Loucy (cell line): ENCODE results near the gene FGGY.

Source experiments
- H2AFZ ChIP-seq: fragments of 200-600 bp; sonication (generic); 2 replicates; pipeline ENCODE4 v1.6.0; 2016; ENCODE audit warnings: antibody characterized with exemption, mild to moderate bottlenecking, low read length, moderate library complexity
- H3F3A ChIP-seq: fragments of 200-600 bp; 2 replicates; pipeline ENCODE4 v1.6.0; 2016; ENCODE audit warnings: antibody characterized with exemption, low read depth, mild to moderate bottlenecking
- H3K27me3 ChIP-seq: fragments of 200-600 bp; sonication (generic); 2 replicates; pipeline ENCODE4 v1.6.1; 2014; ENCODE audit warnings: low read length, mild to moderate bottlenecking; ENCODE audit not compliant: insufficient read depth, poor library complexity, severe bottlenecking
- H3K36me3 ChIP-seq: fragments of 200-600 bp; sonication (generic); 2 replicates; pipeline ENCODE4 v1.6.1; 2016; ENCODE audit warnings: low read length; ENCODE audit not compliant: insufficient read depth
- H3K4me1 ChIP-seq: fragments of 200-600 bp; sonication (generic); 2 replicates; pipeline ENCODE4 v1.5.1; 2014; ENCODE audit warnings: low read length, mild to moderate bottlenecking; ENCODE audit not compliant: insufficient read depth, poor library complexity, severe bottlenecking
- H3K4me2 ChIP-seq: fragments of 200-600 bp; sonication (generic); 2 replicates; pipeline ENCODE4 v1.6.0; 2014; ENCODE audit warnings: antibody characterized with exemption, low read length, low read depth, mild to moderate bottlenecking; ENCODE audit not compliant: poor library complexity, severe bottlenecking
- H3K4me3 ChIP-seq: fragments of 200-600 bp; sonication (generic); 2 replicates; pipeline ENCODE4 v1.5.1; 2014; ENCODE audit warnings: low read length, mild to moderate bottlenecking, mixed read lengths; ENCODE audit not compliant: poor library complexity, severe bottlenecking
- H3K79me2 ChIP-seq: fragments of 200-600 bp; sonication (generic); 2 replicates; pipeline ENCODE4 v1.6.1; 2014; ENCODE audit warnings: low read length; ENCODE audit not compliant: insufficient read depth
- H3K9ac ChIP-seq: fragments of 200-600 bp; sonication (generic); 2 replicates; pipeline ENCODE4 v1.6.0; 2014; ENCODE audit warnings: mild to moderate bottlenecking, low read depth, low read length, moderate library complexity; ENCODE audit not compliant: poor library complexity, severe bottlenecking
- H3K9me2 ChIP-seq: fragments of 200-600 bp; sonication (generic); replicated peaks from 2 replicates; pipeline ENCODE4 v1.6.1; 2016; ENCODE audit warnings: low read depth, low read length, mixed read lengths
- H3K9me3 ChIP-seq: fragments of 200-600 bp; sonication (generic); 2 replicates; pipeline ENCODE4 v1.6.1; 2014; ENCODE audit warnings: mild to moderate bottlenecking, antibody characterized with exemption, low read length, low read depth; ENCODE audit not compliant: insufficient read depth
- H4K20me1 ChIP-seq: fragments of 200-600 bp; sonication (generic); 2 replicates; pipeline ENCODE4 v1.6.0; 2014; ENCODE audit warnings: antibody characterized with exemption, low read length, mild to moderate bottlenecking; ENCODE audit not compliant: insufficient read depth, poor library complexity, severe bottlenecking
- EZH2phosphoT487 ChIP-seq: fragments of 200-600 bp; IDR thresholded peaks from 2 replicates; pipeline ENCODE4 v1.6.1; 2018; ENCODE audit warnings: antibody characterized with exemption, mild to moderate bottlenecking, moderate library complexity, borderline replicate concordance
- TF ChIP-seq, protein P1 (sequence below): fragments of 200-600 bp; sonication (generic); conservative IDR thresholded peaks from 2 replicates; pipeline ENCODE4 v1.5.1; 2014; ENCODE audit warnings: mild to moderate bottlenecking, antibody characterized with exemption, low read length

The FGGY gene

DNA sequence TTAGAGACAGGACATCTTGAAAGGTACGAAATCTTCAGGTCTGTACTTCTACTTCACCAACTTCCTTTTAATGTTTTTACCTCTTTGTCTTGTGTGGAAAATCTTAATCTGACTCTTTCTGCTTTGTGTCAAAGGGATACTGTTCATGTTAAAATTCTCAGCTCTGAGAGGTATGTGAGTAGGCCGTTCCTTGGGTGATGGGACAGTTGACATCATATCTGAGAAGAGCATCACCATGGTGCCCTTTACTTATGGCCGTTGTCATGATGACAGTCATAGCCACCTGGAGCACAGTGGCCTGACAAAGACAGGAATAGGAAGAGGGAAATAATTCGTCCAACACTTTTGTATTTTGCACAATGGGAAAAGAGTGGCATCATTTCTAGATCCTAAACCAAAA is 145.6 kb downstream of the FGGY start:
- Histone ChIP-seq H3K9ac (no peak overlapping the region), H2AFZ (no peak overlapping the region), H4K20me1 (no peaks in the 10 kb centered on the region), H3K27me3 (no peaks in the 10 kb centered on the region), H3K9me2 (no peaks in the 10 kb centered on the region), H3K36me3 (no peaks in the 10 kb centered on the region), H3K79me2 (no peaks in the 10 kb centered on the region), H3K4me1 (no peaks in the 10 kb centered on the region), H3K9me3 (no peaks in the 10 kb centered on the region), H3K4me2 (no peak overlapping the region), H3F3A (no peaks in the 10 kb centered on the region), H3K4me3 (no peak overlapping the region)
- TF ChIP-seq, protein P1, sequence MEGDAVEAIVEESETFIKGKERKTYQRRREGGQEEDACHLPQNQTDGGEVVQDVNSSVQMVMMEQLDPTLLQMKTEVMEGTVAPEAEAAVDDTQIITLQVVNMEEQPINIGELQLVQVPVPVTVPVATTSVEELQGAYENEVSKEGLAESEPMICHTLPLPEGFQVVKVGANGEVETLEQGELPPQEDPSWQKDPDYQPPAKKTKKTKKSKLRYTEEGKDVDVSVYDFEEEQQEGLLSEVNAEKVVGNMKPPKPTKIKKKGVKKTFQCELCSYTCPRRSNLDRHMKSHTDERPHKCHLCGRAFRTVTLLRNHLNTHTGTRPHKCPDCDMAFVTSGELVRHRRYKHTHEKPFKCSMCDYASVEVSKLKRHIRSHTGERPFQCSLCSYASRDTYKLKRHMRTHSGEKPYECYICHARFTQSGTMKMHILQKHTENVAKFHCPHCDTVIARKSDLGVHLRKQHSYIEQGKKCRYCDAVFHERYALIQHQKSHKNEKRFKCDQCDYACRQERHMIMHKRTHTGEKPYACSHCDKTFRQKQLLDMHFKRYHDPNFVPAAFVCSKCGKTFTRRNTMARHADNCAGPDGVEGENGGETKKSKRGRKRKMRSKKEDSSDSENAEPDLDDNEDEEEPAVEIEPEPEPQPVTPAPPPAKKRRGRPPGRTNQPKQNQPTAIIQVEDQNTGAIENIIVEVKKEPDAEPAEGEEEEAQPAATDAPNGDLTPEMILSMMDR = no peak
- no peak for TF ChIP-seq EZH2phosphoT487

DNA sequence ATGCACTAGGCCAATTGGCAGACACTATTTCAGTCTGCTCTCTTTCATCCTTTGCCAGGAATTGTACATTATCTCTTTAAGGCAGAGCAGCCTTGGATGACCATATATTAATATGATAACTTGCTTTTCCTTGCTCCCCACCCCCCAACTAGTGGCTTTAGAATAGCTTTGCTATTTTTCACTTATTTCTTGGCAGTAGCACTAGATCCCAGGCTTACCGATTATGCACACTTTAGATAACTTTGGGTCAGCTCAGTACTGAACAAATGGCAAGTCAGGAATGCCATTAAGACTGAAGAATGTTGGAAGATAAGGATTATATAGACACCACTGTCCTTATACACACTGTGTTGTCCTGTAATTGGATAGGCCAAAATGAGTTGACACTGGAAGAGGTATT is 146.4 kb downstream of the FGGY start:
- no peak overlapping the region for H3K4me2 ChIP-seq
- H3K4me3 ChIP-seq = no peak overlapping the region
- no peaks in the 10 kb centered on the region for H3K36me3 ChIP-seq
- no peak overlapping the region for H2AFZ ChIP-seq
- H3K4me1 ChIP-seq = no peaks in the 10 kb centered on the region
- H3F3A ChIP-seq = no peaks in the 10 kb centered on the region
- no peaks in the 10 kb centered on the region for H4K20me1 ChIP-seq
- no peaks in the 10 kb centered on the region for H3K79me2 ChIP-seq
- H3K9me3 ChIP-seq = no peaks in the 10 kb centered on the region
- H3K27me3 ChIP-seq = no peaks in the 10 kb centered on the region
- H3K9me2 ChIP-seq = no peaks in the 10 kb centered on the region
- TF ChIP-seq, protein P1 = no peak
- no peak for TF ChIP-seq EZH2phosphoT487
- no peak overlapping the region for H3K9ac ChIP-seq

DNA sequence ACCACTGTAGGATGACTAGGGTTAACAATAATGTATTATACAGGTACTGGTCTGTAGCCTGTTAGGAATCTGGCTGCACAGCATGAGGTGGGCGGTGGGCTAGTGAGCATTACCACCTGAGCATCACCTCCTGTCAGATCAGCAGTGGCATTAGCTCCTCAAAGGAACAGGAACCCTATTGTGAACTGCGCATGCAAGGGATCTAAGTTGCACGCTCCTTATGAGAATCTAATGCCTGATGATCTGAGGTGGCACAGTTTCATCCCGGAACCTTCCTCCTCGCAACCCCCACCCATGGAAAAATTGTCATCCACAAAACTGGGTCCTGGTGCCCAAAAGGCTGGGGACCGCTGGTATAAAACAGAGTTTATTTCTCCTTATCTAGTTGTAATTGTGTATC is 147.6 kb downstream of the FGGY start:
- Histone ChIP-seq H3K9me3 (no peaks in the 10 kb centered on the region), H3K79me2 (no peaks in the 10 kb centered on the region), H3K9ac (no peak overlapping the region), H3K27me3 (no peaks in the 10 kb centered on the region), H3K4me1 (no peaks in the 10 kb centered on the region), H4K20me1 (no peaks in the 10 kb centered on the region), H3K9me2 (no peaks in the 10 kb centered on the region), H3K36me3 (no peaks in the 10 kb centered on the region), H2AFZ (no peak overlapping the region), H3K4me3 (no peak overlapping the region), H3F3A (no peaks in the 10 kb centered on the region), H3K4me2 (no peak overlapping the region)
- TF ChIP-seq, protein P1 = no peak
- TF ChIP-seq EZH2phosphoT487 = no peak
